Keratinocyte (primary cell): ENCODE measurements around the gene SORD. TPM values are rescaled to one million over a fixed set of nuclear protein-coding genes. Genes with fewer than 3 reads are reported as not detected.

Source experiments
- DNase-seq: peaks from one replicate; pipeline ENCODE4 v3.0.0-alpha.2; 2011; ENCODE audit warnings: low read depth, missing footprints, low spot score
- FAIRE-seq: peaks from 2 replicates; lab custom pipeline; 2011; peaks lifted over from hg19 to GRCh38; lab: Jason Lieb, UNC
- H2AFZ ChIP-seq: 2 replicates; pipeline ENCODE4 v1.6.0; 2012; ENCODE audit warnings: low read length, control low read depth, inconsistent platforms; ENCODE audit not compliant: control insufficient read depth
- H3K27ac ChIP-seq: 2 replicates; pipeline ENCODE4 v1.5.1; 2011; ENCODE audit warnings: low read length; ENCODE audit not compliant: control insufficient read depth, insufficient read depth
- H3K27me3 ChIP-seq: 3 replicates; pipeline ENCODE4 v1.6.0; 2011; ENCODE audit warnings: low read length; ENCODE audit not compliant: control insufficient read depth, insufficient read depth; ENCODE audit errors: extremely low read depth
- H3K36me3 ChIP-seq, 2 experiments: 2 replicates in 1 of 2; 3 replicates in 1 of 2; pipeline ENCODE4 v1.5.1; 2011; ENCODE audit warnings: low read length in 2 of 2, mild to moderate bottlenecking in 1 of 2; ENCODE audit not compliant: control insufficient read depth in 2 of 2, insufficient read depth in 2 of 2; ENCODE audit errors: extremely low read depth in 1 of 2
- H3K4me1 ChIP-seq: 3 replicates; pipeline ENCODE4 v1.5.1; 2011; ENCODE audit warnings: low read length; ENCODE audit not compliant: control insufficient read depth, insufficient read depth; ENCODE audit errors: extremely low read depth
- H3K4me2 ChIP-seq: 3 replicates; pipeline ENCODE4 v1.6.0; 2011; ENCODE audit warnings: low read depth, low read length; ENCODE audit not compliant: control insufficient read depth, insufficient read depth; ENCODE audit errors: extremely low read depth
- H3K4me3 ChIP-seq, 3 experiments: fragments of 200-600 bp in 1 of 3; sonication (generic) in 1 of 3; 2 replicates in 2 of 3; 3 replicates in 1 of 3; pipeline ENCODE4 v1.5.1; 2011 to 2016; ENCODE audit warnings: low read length in 3 of 3, mild to moderate bottlenecking in 3 of 3, control low read depth in 2 of 3, inconsistent platforms in 1 of 3, low read depth in 1 of 3, mixed read lengths in 1 of 3, mixed run types in 1 of 3, moderate library complexity in 1 of 3; ENCODE audit not compliant: control insufficient read depth in 2 of 3, insufficient read depth in 2 of 3; ENCODE audit errors: extremely low read depth in 1 of 3
- H3K79me2 ChIP-seq: 2 replicates; pipeline ENCODE4 v1.6.0; 2012; ENCODE audit warnings: low read length; ENCODE audit not compliant: control insufficient read depth, insufficient read depth
- H3K9ac ChIP-seq: 3 replicates; pipeline ENCODE4 v1.6.0; 2011; ENCODE audit warnings: low read length; ENCODE audit not compliant: control insufficient read depth, insufficient read depth; ENCODE audit errors: extremely low read depth
- H3K9me1 ChIP-seq: 3 replicates; pipeline ENCODE4 v1.6.0; 2011; ENCODE audit warnings: low read length; ENCODE audit not compliant: control insufficient read depth, insufficient read depth; ENCODE audit errors: extremely low read depth
- H3K9me3 ChIP-seq: 2 replicates; pipeline ENCODE4 v1.5.1; 2012; ENCODE audit warnings: low read depth, low read length; ENCODE audit not compliant: control insufficient read depth
- H4K20me1 ChIP-seq: 3 replicates; pipeline ENCODE4 v1.6.0; 2011; ENCODE audit warnings: low read length; ENCODE audit not compliant: control insufficient read depth, insufficient read depth; ENCODE audit errors: extremely low read depth
- EZH2 ChIP-seq: IDR thresholded peaks from one replicate; pipeline ENCODE4 v1.6.1; 2012; ENCODE audit warnings: inconsistent platforms, mild to moderate bottlenecking, low read length, moderate library complexity
- dilution Hi-C: fragments of 300-500 bp; cut with MboI; formaldehyde crosslinking; loops from one replicate; pipeline ENCODE4 v1.7.0; 2020; ENCODE audit warnings: low sequenced_read_pairs; ENCODE audit not compliant: extremely low pct_ligation_motif_present
- polyA plus RNA-seq, 5 experiments: library from polyadenylated mRNA; depleted of rRNA in 3 of 5; stranded (reverse) in 3 of 5; stranded (forward) in 1 of 5; unstranded in 1 of 5; fragments of >200 nt; gene quantifications; 1 replicate in 1 of 5; 2 replicates in 3 of 5; 3 replicates in 1 of 5; pipeline versions ENCODE4 v1.2.1 to v1.2.3, GENCODE V29; 2011 to 2012; ENCODE audit warnings: missing spikeins in 2 of 5, low read depth in 1 of 5, low replicate concordance in 1 of 5
- TF ChIP-seq, protein P1 (sequence below), 3 experiments: IDR thresholded peaks in 1 of 3; conservative IDR thresholded peaks in 1 of 3; optimal IDR thresholded peaks in 1 of 3; 2 replicates in 2 of 3; 3 replicates in 1 of 3; pipeline versions ENCODE3 to v1.5.1; 2011; ENCODE audit warnings: low read length in 3 of 3, mild to moderate bottlenecking in 3 of 3, moderate library complexity in 2 of 3, control low read depth in 1 of 3, inconsistent platforms in 1 of 3; ENCODE audit not compliant: insufficient read depth in 2 of 3; ENCODE audit errors: extremely low read depth in 1 of 3

The SORD gene
- polyA plus RNA-seq, 1 donor (not counting 4 experiments of a cell fraction or from before 2014, with no cell fraction given) = 46.7 TPM

DNA sequence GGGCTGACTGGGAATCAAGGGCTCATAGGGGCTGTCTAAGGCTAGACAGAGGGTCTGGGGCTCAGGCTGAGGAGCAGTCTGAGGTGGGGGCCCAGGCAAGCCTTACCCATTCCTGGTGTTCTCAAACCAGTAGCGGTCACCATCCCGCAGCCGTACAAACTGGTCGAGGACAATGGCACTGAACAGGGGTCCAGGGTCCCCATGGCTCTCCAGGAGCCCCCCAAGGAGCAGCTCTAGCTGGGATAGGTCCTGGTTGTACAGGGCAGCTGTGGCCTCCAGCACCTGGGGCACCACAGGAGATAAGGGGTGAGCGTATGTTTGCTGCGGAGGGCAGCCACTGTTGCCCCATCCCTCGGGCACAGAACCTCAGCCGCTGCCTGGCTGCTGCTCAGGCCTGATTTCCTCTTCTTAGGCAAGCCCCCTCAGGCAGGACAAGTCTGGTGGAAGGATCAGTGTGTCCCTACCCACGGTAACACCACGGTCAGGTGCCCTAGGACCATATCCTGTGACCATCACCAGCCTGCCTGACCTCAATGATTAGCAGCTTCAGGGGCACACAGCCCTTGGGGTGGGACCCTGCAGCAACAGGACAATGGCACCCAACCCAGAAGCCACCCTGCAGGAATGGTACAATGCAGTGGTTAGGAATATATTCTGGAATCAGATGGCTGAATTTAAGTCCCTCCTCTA, 85.1 kb downstream of the SORD start:
- Histone ChIP-seq H3K27ac (no peak overlapping the region), H3K4me2 (no peak overlapping the region), H3K4me3 (no peak overlapping the region), H3K9ac (no peak overlapping the region), H2AFZ (no peak overlapping the region), H3K27me3 (peaks cover 36% of the 10 kb centered on the region), H4K20me1 (no peaks in the 10 kb centered on the region), H3K9me1 (no peaks in the 10 kb centered on the region), H3K4me1 (peaks cover 8% of the 10 kb centered on the region), H3K9me3 (no peaks in the 10 kb centered on the region), H3K36me3 (no peaks in the 10 kb centered on the region), H3K79me2 (no peaks in the 10 kb centered on the region)
- FAIRE-seq (no peak), DNase-seq (no peak)
- dilution Hi-C loops = no loop called here
- no peak for TF ChIP-seq EZH2
- TF ChIP-seq, protein P1, sequence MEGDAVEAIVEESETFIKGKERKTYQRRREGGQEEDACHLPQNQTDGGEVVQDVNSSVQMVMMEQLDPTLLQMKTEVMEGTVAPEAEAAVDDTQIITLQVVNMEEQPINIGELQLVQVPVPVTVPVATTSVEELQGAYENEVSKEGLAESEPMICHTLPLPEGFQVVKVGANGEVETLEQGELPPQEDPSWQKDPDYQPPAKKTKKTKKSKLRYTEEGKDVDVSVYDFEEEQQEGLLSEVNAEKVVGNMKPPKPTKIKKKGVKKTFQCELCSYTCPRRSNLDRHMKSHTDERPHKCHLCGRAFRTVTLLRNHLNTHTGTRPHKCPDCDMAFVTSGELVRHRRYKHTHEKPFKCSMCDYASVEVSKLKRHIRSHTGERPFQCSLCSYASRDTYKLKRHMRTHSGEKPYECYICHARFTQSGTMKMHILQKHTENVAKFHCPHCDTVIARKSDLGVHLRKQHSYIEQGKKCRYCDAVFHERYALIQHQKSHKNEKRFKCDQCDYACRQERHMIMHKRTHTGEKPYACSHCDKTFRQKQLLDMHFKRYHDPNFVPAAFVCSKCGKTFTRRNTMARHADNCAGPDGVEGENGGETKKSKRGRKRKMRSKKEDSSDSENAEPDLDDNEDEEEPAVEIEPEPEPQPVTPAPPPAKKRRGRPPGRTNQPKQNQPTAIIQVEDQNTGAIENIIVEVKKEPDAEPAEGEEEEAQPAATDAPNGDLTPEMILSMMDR (optimal IDR thresholded peaks at IDR 0.05 in 1 of 3, IDR thresholded peaks at IDR 0.05 in 1 of 3, conservative IDR thresholded peaks at IDR 0.05 in 1 of 3; ENCODE audit: extremely low read depth in 1 of 3, insufficient read depth in 2 of 3, low read length in 3 of 3) = no peak

DNA sequence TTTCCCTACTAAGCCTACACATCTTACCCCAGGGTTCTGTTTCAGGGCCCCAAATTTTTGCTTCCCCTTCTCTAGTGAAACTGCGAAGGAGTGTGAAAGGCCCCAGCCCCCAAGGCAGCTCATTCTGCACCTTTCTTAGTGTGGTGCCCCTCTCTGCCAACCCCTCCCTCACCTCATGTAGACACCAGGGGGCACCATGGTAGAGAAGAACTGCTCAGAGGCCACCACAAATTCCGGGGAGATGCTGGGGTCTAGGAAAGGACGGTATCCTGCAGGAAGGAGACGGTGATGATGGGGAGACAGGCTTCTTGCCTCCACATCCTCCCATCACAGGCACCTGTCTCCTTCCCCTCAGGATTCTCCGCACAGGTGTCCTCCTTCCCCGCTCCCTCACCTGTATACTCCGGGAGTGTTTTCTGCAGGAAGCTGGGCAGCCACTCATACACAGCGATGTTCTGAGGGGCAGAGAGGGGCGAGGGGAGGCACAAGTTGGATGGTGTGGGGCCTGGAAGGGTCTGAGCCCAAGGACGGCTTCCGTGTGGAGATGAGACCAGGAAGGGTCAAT, 87.3 kb downstream of the SORD start:
- Histone ChIP-seq H3K9me1 (no peaks in the 10 kb centered on the region), H3K4me1 (peaks cover 8% of the 10 kb centered on the region), H4K20me1 (peaks cover 5% of the 10 kb centered on the region), H3K4me3 (no peak overlapping the region), H3K9me3 (no peaks in the 10 kb centered on the region), H2AFZ (no peak overlapping the region), H3K9ac (no peak overlapping the region), H3K4me2 (no peak overlapping the region), H3K27ac (no peak overlapping the region), H3K36me3 (no peaks in the 10 kb centered on the region), H3K27me3 (peaks cover 59% of the 10 kb centered on the region), H3K79me2 (no peaks in the 10 kb centered on the region)
- DNase-seq (no peak), FAIRE-seq (no peak)
- TF ChIP-seq, protein P1 (optimal IDR thresholded peaks at IDR 0.05 in 1 of 3, IDR thresholded peaks at IDR 0.05 in 1 of 3, conservative IDR thresholded peaks at IDR 0.05 in 1 of 3; ENCODE audit: extremely low read depth in 1 of 3, insufficient read depth in 2 of 3, low read length in 3 of 3) = peak in 1 of 3 experiments; percentile 7
- no peak for TF ChIP-seq EZH2
- dilution Hi-C loops = no loop called here
